Neural cell (in vitro differentiated cells): ENCODE data around the gene UBA1. TPM values are rescaled to one million over a fixed set of nuclear protein-coding genes. Genes with fewer than 3 reads are reported as not detected.

ENCODE experiments used
- H2AFZ ChIP-seq: fragments of 200-600, 300-800 bp; sonication (generic), shearing (Covaris generic); 2 replicates; pipeline ENCODE4 v1.6.0; 2014; ENCODE audit warnings: low read depth, mild to moderate bottlenecking, antibody characterized with exemption, low read length, moderate library complexity
- H3F3A ChIP-seq: fragments of 200-600 bp; shearing (Covaris generic); 2 replicates; pipeline ENCODE4 v1.6.1; 2016; ENCODE audit warnings: mild to moderate bottlenecking, moderate library complexity, mixed read lengths, antibody characterized with exemption, low read length; ENCODE audit not compliant: insufficient read depth, poor library complexity, severe bottlenecking
- H3K27ac ChIP-seq: fragments of 200-600, 300-800 bp; sonication (generic), shearing (Covaris generic); 2 replicates; pipeline ENCODE4 v1.5.1; 2014; ENCODE audit warnings: mild to moderate bottlenecking, low read length, moderate library complexity
- H3K27me3 ChIP-seq: fragments of 300-800, 200-600 bp; sonication (generic), shearing (Covaris generic); 2 replicates; pipeline ENCODE4 v1.6.0; 2014; ENCODE audit warnings: mild to moderate bottlenecking, low read depth, low read length, moderate library complexity; ENCODE audit not compliant: insufficient read depth
- H3K36me3 ChIP-seq: fragments of 300-800, 200-600 bp; sonication (generic), shearing (Covaris generic); 2 replicates; pipeline ENCODE4 v1.5.1; 2014; ENCODE audit warnings: mild to moderate bottlenecking, antibody characterized with exemption, low read length, moderate library complexity; ENCODE audit not compliant: insufficient read depth
- H3K4me2 ChIP-seq: fragments of 300-800, 200-600 bp; sonication (generic), shearing (Covaris generic); 2 replicates; pipeline ENCODE4 v1.6.0; 2014; ENCODE audit warnings: mild to moderate bottlenecking, low read length
- H3K4me3 ChIP-seq: fragments of 300-800, 200-600 bp; sonication (generic), shearing (Covaris generic); 2 replicates; pipeline ENCODE4 v1.5.1; 2014; ENCODE audit warnings: mild to moderate bottlenecking, low read length, moderate library complexity
- H3K79me2 ChIP-seq: fragments of 200-600 bp; shearing (Covaris generic); replicated peaks from 2 replicates; pipeline ENCODE4 v1.6.0; 2014; ENCODE audit warnings: mild to moderate bottlenecking, low read length, moderate library complexity; ENCODE audit not compliant: insufficient read depth
- H3K9ac ChIP-seq: fragments of 300-800, 200-600 bp; sonication (generic), shearing (Covaris generic); 2 replicates; pipeline ENCODE4 v1.6.1; 2016; ENCODE audit warnings: mild to moderate bottlenecking, low read length, mixed read lengths
- H3K9me2 ChIP-seq: fragments of 200-600 bp; shearing (Covaris generic); 2 replicates; pipeline ENCODE4 v1.6.1; 2016; ENCODE audit warnings: mild to moderate bottlenecking, low read length, mixed read lengths; ENCODE audit not compliant: insufficient read depth
- H3K9me3 ChIP-seq: fragments of 200-600, 300-800 bp; sonication (generic), shearing (Covaris generic); 2 replicates; pipeline ENCODE4 v1.6.1; 2016; ENCODE audit warnings: mild to moderate bottlenecking, mixed run types, low read length, moderate library complexity, mixed read lengths
- H4K20me1 ChIP-seq: fragments of 200-600 bp; shearing (Covaris generic); 2 replicates; pipeline ENCODE4 v1.6.1; 2016; ENCODE audit warnings: mild to moderate bottlenecking, mixed run types; ENCODE audit not compliant: insufficient read depth
- CTCF ChIP-seq: fragments of 450-650 bp; IDR thresholded peaks from 2 replicates; pipeline ENCODE4 v1.5.1; 2014; ENCODE audit warnings: antibody characterized with exemption, mild to moderate bottlenecking, moderate library complexity; ENCODE audit not compliant: poor library complexity, severe bottlenecking
- EP300 ChIP-seq: fragments of 450-650 bp; conservative IDR thresholded peaks from 2 replicates; pipeline ENCODE4 v1.6.1; 2014; ENCODE audit warnings: antibody characterized with exemption, mild to moderate bottlenecking, moderate library complexity; ENCODE audit not compliant: poor library complexity, severe bottlenecking
- EZH2 ChIP-seq: fragments of 200-600, 300-800 bp; shearing (Covaris generic), sonication (generic); IDR thresholded peaks from 2 replicates; pipeline ENCODE4 v1.6.1; 2014; ENCODE audit warnings: antibody characterized with exemption, low read length, borderline replicate concordance, mild to moderate bottlenecking; ENCODE audit not compliant: insufficient read depth, poor library complexity, severe bottlenecking
- MXI1 ChIP-seq: fragments of 450-650 bp; conservative IDR thresholded peaks from 2 replicates; pipeline ENCODE4 v1.6.1; 2014; ENCODE audit warnings: antibody characterized with exemption, mild to moderate bottlenecking; ENCODE audit not compliant: poor library complexity, severe bottlenecking
- POLR2AphosphoS5 ChIP-seq: IDR thresholded peaks from 2 replicates; pipeline ENCODE4 v1.6.1; 2012
- RAD21 ChIP-seq: fragments of 450-650 bp; conservative IDR thresholded peaks from 2 replicates; pipeline ENCODE4 v1.6.1; 2014; ENCODE audit warnings: antibody characterized with exemption, mild to moderate bottlenecking, moderate library complexity
- REST ChIP-seq: IDR thresholded peaks from 2 replicates; pipeline ENCODE4 v1.6.1; 2012; ENCODE audit warnings: borderline replicate concordance
- SMC3 ChIP-seq: fragments of 450-650 bp; conservative IDR thresholded peaks from 2 replicates; pipeline ENCODE4 v1.6.1; 2014; ENCODE audit warnings: antibody characterized with exemption, mild to moderate bottlenecking, moderate library complexity; ENCODE audit not compliant: poor library complexity
- TAF1 ChIP-seq: IDR thresholded peaks from 2 replicates; pipeline ENCODE4 v1.6.1; 2012; ENCODE audit warnings: low read depth
- polyA plus RNA-seq: library from polyadenylated mRNA; depleted of rRNA; stranded (reverse); fragments of >200 nt; gene quantifications from 2 replicates; pipeline ENCODE4 v1.2.3, GENCODE V29; 2014

UBA1 gene
- polyA plus RNA-seq, 1 donor from 2014 or later, result 132 TPM

- no peak overlapping the region for H2AFZ ChIP-seq
- no peaks in the 10 kb centered on the region for H3K9me3 ChIP-seq
- no peaks in the 10 kb centered on the region for H3K9me2 ChIP-seq
- no peaks in the 10 kb centered on the region for H4K20me1 ChIP-seq
- H3K79me2 ChIP-seq, result no peaks in the 10 kb centered on the region
- H3F3A ChIP-seq, result no peaks in the 10 kb centered on the region
- no peak overlapping the region for H3K4me3 ChIP-seq
- H3K36me3 ChIP-seq, result no peaks in the 10 kb centered on the region
- no peaks in the 10 kb centered on the region for H3K27me3 ChIP-seq
- TF ChIP-seq MXI1 (no peak), SMC3 (no peak), POLR2AphosphoS5 (no peak), EP300 (no peak), REST (no peak), EZH2 (no peak), TAF1 (no peak), CTCF (no peak), RAD21 (no peak)
- H3K27ac ChIP-seq, result no peak overlapping the region
- no peak overlapping the region for H3K4me2 ChIP-seq
- H3K9ac ChIP-seq, result no peak overlapping the region
Observed at GRCh38 chrX:47169273-47169672, 24.4 kb upstream of the UBA1 start.

- no peaks in the 10 kb centered on the region for H4K20me1 ChIP-seq
- no peaks in the 10 kb centered on the region for H3F3A ChIP-seq
- no peak overlapping the region for H3K4me2 ChIP-seq
- no peaks in the 10 kb centered on the region for H3K9me3 ChIP-seq
- TF ChIP-seq EP300 (no peak), CTCF (no peak), SMC3 (no peak), MXI1 (no peak), POLR2AphosphoS5 (no peak), EZH2 (no peak), REST (no peak), RAD21 (no peak)
- no peaks in the 10 kb centered on the region for H3K36me3 ChIP-seq
- no peak overlapping the region for H3K4me3 ChIP-seq
- no peak overlapping the region for H3K27ac ChIP-seq
- no peaks in the 10 kb centered on the region for H3K9me2 ChIP-seq
- H3K27me3 ChIP-seq, result no peaks in the 10 kb centered on the region
- no peaks in the 10 kb centered on the region for H3K79me2 ChIP-seq
- no peak overlapping the region for H2AFZ ChIP-seq
- H3K9ac ChIP-seq, result no peak overlapping the region
Observed at GRCh38 chrX:47169726-47170515, 23.7 kb upstream of the UBA1 start.
